DND-41 (cell line): ENCODE measurements around the gene TAOK2.
"Not testable (repeated sequence)": the region's sequence is repeated elsewhere in the genome, so short reads cannot be mapped to it uniquely, and the experiment has no call there.

Experiments used
- ATAC-seq: fragments of 200-7000 bp; cut with Tn5 transposase; 3 replicates; pipeline ENCODE4 v1.9.1; 2021; ENCODE audit warnings: low read depth; ENCODE audit not compliant: insufficient read depth
- DNase-seq: peaks from one replicate; pipeline ENCODE4 v3.0.0-alpha.2; 2020
- H2AFZ ChIP-seq: 2 replicates; pipeline ENCODE4 v1.6.0; 2012; ENCODE audit warnings: low read depth, low read length
- H3K27ac ChIP-seq: 2 replicates; pipeline ENCODE4 v1.5.1; 2012; ENCODE audit warnings: low read length, inconsistent platforms
- H3K27me3 ChIP-seq: fragments of 200-600 bp; sonication (generic); 2 replicates; pipeline ENCODE4 v1.6.0; 2012; ENCODE audit warnings: low read length, mild to moderate bottlenecking, inconsistent platforms; ENCODE audit not compliant: insufficient read depth, poor library complexity
- H3K36me3 ChIP-seq: 2 replicates; pipeline ENCODE4 v1.5.1; 2012; ENCODE audit warnings: low read length, inconsistent platforms; ENCODE audit not compliant: insufficient read depth
- H3K4me1 ChIP-seq: 2 replicates; pipeline ENCODE4 v1.5.1; 2012; ENCODE audit warnings: mild to moderate bottlenecking, low read length; ENCODE audit not compliant: insufficient read depth
- H3K4me2 ChIP-seq: 2 replicates; pipeline ENCODE4 v1.6.0; 2012; ENCODE audit warnings: mild to moderate bottlenecking, moderate library complexity, low read length, inconsistent platforms; ENCODE audit not compliant: insufficient read depth
- H3K4me3 ChIP-seq, 2 experiments: fragments of 200-600 bp in 1 of 2; shearing (Covaris generic) in 1 of 2; 2 replicates each; pipeline ENCODE4 v1.5.1; 2012 to 2016; ENCODE audit warnings: inconsistent platforms in 2 of 2, low read length in 2 of 2, mild to moderate bottlenecking in 2 of 2, low read depth in 1 of 2, moderate library complexity in 1 of 2
- H3K79me2 ChIP-seq: 2 replicates; pipeline ENCODE4 v1.6.0; 2012; ENCODE audit warnings: low read length, inconsistent platforms; ENCODE audit not compliant: insufficient read depth
- H3K9ac ChIP-seq: 2 replicates; pipeline ENCODE4 v1.6.0; 2012; ENCODE audit warnings: low read depth, mild to moderate bottlenecking, inconsistent platforms, low read length, moderate library complexity
- H3K9me3 ChIP-seq: 2 replicates; pipeline ENCODE4 v1.5.1; 2012; ENCODE audit warnings: low read length, moderate library complexity, mild to moderate bottlenecking, inconsistent platforms; ENCODE audit not compliant: insufficient read depth, severe bottlenecking
- H4K20me1 ChIP-seq: 2 replicates; pipeline ENCODE4 v1.6.0; 2012; ENCODE audit warnings: low read length; ENCODE audit not compliant: insufficient read depth
- EZH2 ChIP-seq: IDR thresholded peaks from 3 replicates; pipeline ENCODE4 v1.6.1; 2012; ENCODE audit warnings: borderline replicate concordance, low read depth, mild to moderate bottlenecking, moderate library complexity, low read length, inconsistent platforms; ENCODE audit not compliant: severe bottlenecking
- TF ChIP-seq, protein P1 (sequence below): IDR thresholded peaks from 2 replicates; pipeline ENCODE4 v1.5.1; 2012; ENCODE audit warnings: borderline replicate concordance, low read length, moderate library complexity, mild to moderate bottlenecking; ENCODE audit not compliant: poor library complexity, severe bottlenecking; ENCODE audit errors: extremely low read depth

The TAOK2 gene

DNA sequence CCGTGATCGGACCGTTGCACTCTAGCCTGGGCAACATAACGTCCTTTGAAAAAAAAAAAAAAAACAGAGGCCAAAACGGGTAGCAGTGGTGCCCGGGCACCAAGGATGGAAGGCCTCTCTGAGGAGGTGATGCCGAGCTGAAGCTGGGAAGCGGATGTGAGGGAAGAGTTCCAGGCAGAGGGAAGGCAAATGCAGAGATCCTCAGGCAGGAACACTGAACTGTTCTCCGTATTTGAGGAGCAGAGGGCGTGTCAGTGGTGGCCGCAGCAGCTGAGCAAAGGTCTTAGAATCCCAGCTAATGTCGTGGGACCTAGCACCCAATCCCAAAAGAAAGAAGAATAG is 47.0 kb upstream of the TAOK2 start:
- Histone ChIP-seq H2AFZ (peak overlapping the region; percentile 99), H3K27me3 (no peaks in the 10 kb centered on the region), H4K20me1 (peaks cover 9% of the 10 kb centered on the region), H3K36me3 (peaks cover 15% of the 10 kb centered on the region), H3K9ac (peak overlapping the region; percentile 89), H3K79me2 (peaks cover 36% of the 10 kb centered on the region), H3K4me1 (peaks cover 33% of the 10 kb centered on the region), H3K4me2 (peak overlapping the region; percentile 99), H3K9me3 (no peaks in the 10 kb centered on the region), H3K4me3 (peak overlapping the region; percentile 98 to 100; a peak in 3 of 4 replicates), H3K27ac (peak overlapping the region; percentile 94)
- ATAC-seq (no peak), DNase-seq (no peak)
- TF ChIP-seq, protein P1, sequence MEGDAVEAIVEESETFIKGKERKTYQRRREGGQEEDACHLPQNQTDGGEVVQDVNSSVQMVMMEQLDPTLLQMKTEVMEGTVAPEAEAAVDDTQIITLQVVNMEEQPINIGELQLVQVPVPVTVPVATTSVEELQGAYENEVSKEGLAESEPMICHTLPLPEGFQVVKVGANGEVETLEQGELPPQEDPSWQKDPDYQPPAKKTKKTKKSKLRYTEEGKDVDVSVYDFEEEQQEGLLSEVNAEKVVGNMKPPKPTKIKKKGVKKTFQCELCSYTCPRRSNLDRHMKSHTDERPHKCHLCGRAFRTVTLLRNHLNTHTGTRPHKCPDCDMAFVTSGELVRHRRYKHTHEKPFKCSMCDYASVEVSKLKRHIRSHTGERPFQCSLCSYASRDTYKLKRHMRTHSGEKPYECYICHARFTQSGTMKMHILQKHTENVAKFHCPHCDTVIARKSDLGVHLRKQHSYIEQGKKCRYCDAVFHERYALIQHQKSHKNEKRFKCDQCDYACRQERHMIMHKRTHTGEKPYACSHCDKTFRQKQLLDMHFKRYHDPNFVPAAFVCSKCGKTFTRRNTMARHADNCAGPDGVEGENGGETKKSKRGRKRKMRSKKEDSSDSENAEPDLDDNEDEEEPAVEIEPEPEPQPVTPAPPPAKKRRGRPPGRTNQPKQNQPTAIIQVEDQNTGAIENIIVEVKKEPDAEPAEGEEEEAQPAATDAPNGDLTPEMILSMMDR: no peak
- TF ChIP-seq EZH2: no peak

GRCh38 chr16:29927070-29927905 is 46.4 kb upstream of the TAOK2 start:
- TF ChIP-seq, protein P1: no peak
- no peak for TF ChIP-seq EZH2
- peaks cover 33% of the 10 kb centered on the region for H3K4me1 ChIP-seq
- peak overlapping the region; percentile 89 for H3K9ac ChIP-seq
- H3K27me3 ChIP-seq: no peaks in the 10 kb centered on the region
- no peaks in the 10 kb centered on the region for H3K9me3 ChIP-seq
- peak overlapping the region; percentile 99 for H3K4me2 ChIP-seq
- H4K20me1 ChIP-seq: peaks cover 9% of the 10 kb centered on the region
- peaks cover 9% of the 10 kb centered on the region for H3K36me3 ChIP-seq
- peak overlapping the region; percentile 94; the same call in 1 of the 2 replicates for H3K27ac ChIP-seq
- no peak overlapping the region for H2AFZ ChIP-seq
- ATAC-seq (no peak), DNase-seq (no peak)
- H3K4me3 ChIP-seq: peak overlapping the region in 1 of 2 experiments; percentile 100; a peak in 2 of 4 replicates
- H3K79me2 ChIP-seq: peaks cover 35% of the 10 kb centered on the region

- H3K9ac ChIP-seq, H3K36me3 ChIP-seq, DNase-seq, H4K20me1 ChIP-seq, H3K4me3 ChIP-seq, H3K27me3 ChIP-seq, H3K4me1 ChIP-seq, H2AFZ ChIP-seq, H3K79me2 ChIP-seq, H3K27ac ChIP-seq, H3K9me3 ChIP-seq, ATAC-seq, H3K4me2 ChIP-seq: not testable (repeated sequence)
Observed at GRCh38 chr16:29931750-29932149, 41.9 kb upstream of the TAOK2 start.

DNA sequence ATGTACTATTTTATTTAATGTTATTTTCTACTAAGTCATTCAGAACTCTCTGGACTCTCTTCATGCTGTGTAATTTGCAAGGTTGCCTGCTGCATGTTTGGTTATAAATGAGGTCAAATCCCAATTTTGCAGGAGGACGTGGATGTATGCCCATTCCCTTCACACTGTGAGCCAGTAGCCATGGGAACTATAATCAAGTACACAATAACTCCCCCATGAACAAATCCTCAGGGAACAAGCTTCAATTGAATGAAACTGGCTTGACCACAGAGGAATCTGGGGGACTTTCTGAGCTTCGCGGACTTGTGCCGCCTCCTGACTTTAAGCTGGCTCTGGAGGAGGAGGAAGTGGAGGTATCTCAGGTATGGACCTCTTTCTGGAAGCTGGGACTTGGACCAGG is 33.0 kb upstream of the TAOK2 start:
- DNase-seq: no peak
- no peak for TF ChIP-seq EZH2
- TF ChIP-seq, protein P1: no peak

More for the DNA sequence above, 33.0 kb upstream of the TAOK2 start:
- H3K4me3 ChIP-seq: no peak overlapping the region
- no peak overlapping the region for H2AFZ ChIP-seq
- no peak overlapping the region for H3K9ac ChIP-seq
- no peaks in the 10 kb centered on the region for H3K36me3 ChIP-seq
- no peak for ATAC-seq
- H3K4me1 ChIP-seq: no peaks in the 10 kb centered on the region
- H3K9me3 ChIP-seq: no peaks in the 10 kb centered on the region
- no peaks in the 10 kb centered on the region for H3K79me2 ChIP-seq
- H3K27ac ChIP-seq: no peak overlapping the region
- H3K4me2 ChIP-seq: no peak overlapping the region
- no peaks in the 10 kb centered on the region for H4K20me1 ChIP-seq
- H3K27me3 ChIP-seq: no peaks in the 10 kb centered on the region
